Stimulated activated CD8-positive, alpha-beta memory T cell treated with anti-CD3 and anti-CD28 coated beads, Interleukin-15, amount 100 ng/mL, for 24 hours (primary cell): ENCODE data around the gene KCNMB3.
"Not testable (repeated sequence)": the region's sequence is repeated elsewhere in the genome, so short reads cannot be mapped to it uniquely, and the experiment has no call there.

Source experiments
- DNase-seq: peaks from one replicate; pipeline ENCODE4 v3.0.0-alpha.2; 2020; ENCODE audit warnings: low read depth

KCNMB3 gene

GRCh38 chr3:179264449-179264848 lies 13.5 kb upstream of the KCNMB3 start:
- DNase-seq = no peak

- DNase-seq = no peak
Measured at GRCh38 chr3:179263134-179263533, 12.2 kb upstream of the KCNMB3 start.

- peak; percentile 38 for DNase-seq
Measured at GRCh38 chr3:179260949-179261765, 10.2 kb upstream of the KCNMB3 start.

- DNase-seq = not testable (repeated sequence)
Measured at GRCh38 chr3:179259959-179260756, 9.2 kb upstream of the KCNMB3 start.

- no peak for DNase-seq
Measured at GRCh38 chr3:179258820-179259219, 7.9 kb upstream of the KCNMB3 start.

GRCh38 chr3:179257742-179258141 lies 6.8 kb upstream of the KCNMB3 start:
- DNase-seq = not testable (repeated sequence)

GRCh38 chr3:179256813-179257212 lies 5.9 kb upstream of the KCNMB3 start:
- DNase-seq = no peak

GRCh38 chr3:179247289-179248015 lies 3.5 kb downstream of the KCNMB3 start:
- no peak for DNase-seq

GRCh38 chr3:179244878-179245277 lies 6.0 kb downstream of the KCNMB3 start:
- no peak for DNase-seq

GRCh38 chr3:179242859-179243258 lies 8.1 kb downstream of the KCNMB3 start:
- not testable (repeated sequence) for DNase-seq

- not testable (repeated sequence) for DNase-seq
Measured at GRCh38 chr3:179240299-179240698, 10.6 kb downstream of the KCNMB3 start.

- no peak for DNase-seq
Measured at GRCh38 chr3:179236669-179237301, 14.1 kb downstream of the KCNMB3 start.

- DNase-seq = no peak
Measured at GRCh38 chr3:179234199-179234598, 16.7 kb downstream of the KCNMB3 start.

- DNase-seq = no peak
Measured at GRCh38 chr3:179233043-179233442, 17.9 kb downstream of the KCNMB3 start.

GRCh38 chr3:179229177-179229576 lies 21.7 kb downstream of the KCNMB3 start:
- no peak for DNase-seq

GRCh38 chr3:179227349-179227748 lies 23.6 kb downstream of the KCNMB3 start:
- no peak for DNase-seq

GRCh38 chr3:179224584-179224983 lies 26.3 kb downstream of the KCNMB3 start:
- DNase-seq = no peak

GRCh38 chr3:179223548-179223947 lies 27.4 kb downstream of the KCNMB3 start:
- no peak for DNase-seq

- DNase-seq = not testable (repeated sequence)
Measured at GRCh38 chr3:179218213-179218612, 32.7 kb downstream of the KCNMB3 start.

GRCh38 chr3:179215550-179215949 lies 35.4 kb downstream of the KCNMB3 start:
- DNase-seq = not testable (repeated sequence)

GRCh38 chr3:179200790-179201189 lies 50.1 kb downstream of the KCNMB3 start:
- DNase-seq = no peak

GRCh38 chr3:179196700-179197099 lies 54.2 kb downstream of the KCNMB3 start:
- DNase-seq = no peak
